ENCODE data around the gene SEPTIN5.
A peak's percentile ranks its signal among the peaks of the same experiment; 100 is the strongest.

SEPTIN5 gene

GRCh38 chr22:19755722-19756287 lies 41.5 kb downstream of the SEPTIN5 start:
- no peak for DNase-seq (ENCODE audit: extremely low read depth, low read depth)
- TF ChIP-seq CTCF (IDR thresholded peaks at IDR 0.05; ENCODE audit: low read depth, low read length) = no peak

DNA sequence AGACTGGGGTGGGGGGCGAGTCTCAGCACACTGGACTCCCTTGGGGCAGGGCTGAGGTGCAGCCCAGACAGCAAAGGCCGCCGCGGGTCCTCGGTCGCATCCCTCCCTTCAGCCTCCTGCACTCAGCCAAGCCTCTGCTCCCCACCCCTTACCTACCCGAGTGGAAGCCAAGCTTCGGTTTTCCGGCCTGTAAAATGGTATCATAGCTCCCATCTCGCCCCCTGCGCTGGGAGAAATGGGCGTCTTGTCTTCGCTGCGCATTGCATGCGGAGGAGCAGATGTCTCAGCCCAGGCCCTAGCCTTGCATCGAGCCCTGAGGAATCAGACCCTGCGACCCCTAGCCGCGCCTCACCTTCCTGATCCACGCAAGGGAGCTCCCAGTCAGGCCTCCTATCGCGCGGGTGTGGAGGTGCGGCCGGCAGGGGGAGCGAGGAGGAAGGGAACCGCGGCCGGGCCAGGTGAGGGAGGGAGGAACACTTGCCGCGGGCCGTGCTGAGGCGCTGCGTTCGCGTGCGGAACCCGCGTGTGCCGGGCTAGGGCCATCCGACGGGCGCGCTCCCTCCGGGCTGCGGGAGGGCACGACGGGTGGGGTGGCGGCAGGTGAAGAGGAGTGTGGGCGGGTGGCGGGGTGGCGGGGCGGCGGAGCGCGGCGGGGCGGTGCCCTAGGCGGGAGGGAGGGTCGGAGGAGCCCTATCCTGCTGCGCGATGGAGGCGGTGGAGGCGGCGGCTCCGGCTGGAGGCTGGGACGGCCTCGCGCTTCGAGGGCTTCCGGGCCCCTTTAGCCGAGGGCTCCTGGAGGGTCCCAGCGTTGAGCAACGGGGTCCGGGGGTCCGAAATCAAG lies 42.2 kb downstream of the SEPTIN5 start:
- TF ChIP-seq CTCF (IDR thresholded peaks at IDR 0.05; ENCODE audit: low read depth, low read length) = peak; percentile 40
- no peak for DNase-seq (ENCODE audit: extremely low read depth, low read depth)

DNA sequence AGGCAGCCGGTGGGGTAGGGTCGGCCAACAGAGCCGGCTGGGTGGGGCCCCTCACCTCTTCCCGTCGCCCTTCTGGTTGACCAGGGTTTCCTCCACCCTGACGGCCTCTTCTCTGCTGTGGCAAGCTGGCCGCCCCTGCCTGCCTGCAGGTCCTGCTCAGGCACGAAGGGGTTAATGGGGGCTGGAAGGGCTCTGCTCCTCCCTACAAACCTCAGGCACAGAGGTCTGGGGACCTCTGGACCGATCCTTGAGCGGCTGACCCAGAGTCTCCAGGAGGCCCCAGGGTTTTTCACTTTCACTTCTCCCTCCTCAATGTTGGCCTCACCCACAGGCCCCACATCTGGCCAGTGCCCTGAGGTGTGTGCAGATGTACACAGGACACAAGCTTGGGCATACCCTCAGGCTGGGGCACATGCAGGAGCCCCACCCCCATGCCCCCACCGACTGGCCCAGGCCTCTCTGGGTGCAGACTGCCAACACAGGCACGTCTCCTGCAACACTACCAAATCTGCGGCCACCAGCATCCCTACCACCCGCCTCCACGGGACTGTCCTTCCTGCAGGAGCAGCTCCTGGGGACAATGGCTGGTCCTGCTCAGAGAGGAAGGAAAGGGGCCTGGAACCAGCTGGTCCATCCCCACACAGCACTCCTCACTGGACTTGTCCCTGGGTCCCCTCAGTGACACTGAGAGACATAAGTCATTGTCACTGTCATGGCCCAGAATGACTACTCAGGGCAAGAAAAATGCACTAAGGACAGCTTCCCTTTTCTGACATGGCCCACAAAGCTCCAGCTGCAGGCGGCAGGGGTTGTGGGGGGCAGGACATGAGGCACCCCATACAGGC lies 43.1 kb downstream of the SEPTIN5 start:
- TF ChIP-seq CTCF (IDR thresholded peaks at IDR 0.05; ENCODE audit: low read depth, low read length) = no peak
- DNase-seq (ENCODE audit: extremely low read depth, low read depth) = no peak

DNA sequence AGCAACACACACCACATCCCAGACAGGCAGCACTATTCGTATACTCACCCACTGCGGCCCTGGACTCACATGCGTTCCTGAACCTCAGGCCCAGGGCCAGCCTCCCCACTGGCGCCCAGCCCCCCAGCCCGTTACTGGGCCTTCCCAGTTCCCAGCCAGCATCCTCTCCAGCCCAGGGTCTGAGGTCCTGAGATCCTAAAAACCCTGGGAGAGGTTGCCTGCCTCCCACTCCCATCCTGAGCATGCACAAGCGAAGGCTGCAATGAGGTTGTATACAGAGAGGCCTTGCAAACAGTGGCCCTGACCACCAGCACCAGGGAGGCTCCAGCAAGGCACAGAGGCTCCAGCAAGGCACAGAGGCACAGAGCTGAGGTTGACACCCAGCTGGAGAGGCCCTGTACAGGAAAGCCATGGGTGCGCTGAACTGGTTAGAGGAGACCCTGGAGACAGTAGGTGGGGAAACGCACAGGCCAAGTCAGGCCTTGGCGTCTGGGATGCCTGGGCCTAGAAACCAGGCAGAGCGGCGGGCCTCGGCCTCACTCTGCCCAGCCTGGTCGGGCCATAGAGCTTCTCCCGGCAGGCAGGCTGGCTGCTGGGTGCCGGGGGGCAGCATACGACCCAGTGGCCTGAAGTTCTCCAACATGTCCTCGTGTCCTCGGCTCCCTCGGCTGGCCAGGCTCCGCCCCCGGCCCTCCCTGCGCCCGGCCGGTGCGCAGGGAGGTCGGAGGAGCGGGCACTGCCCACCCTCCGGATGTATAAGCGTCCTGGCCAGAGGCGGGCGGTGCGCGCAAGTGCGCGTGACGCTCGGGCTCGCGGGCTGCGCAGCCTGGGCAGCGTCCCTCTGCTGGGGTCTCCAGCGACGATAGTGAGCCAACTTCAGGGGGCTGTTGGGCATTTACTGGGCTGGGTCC lies 43.9 kb downstream of the SEPTIN5 start:
- DNase-seq (ENCODE audit: extremely low read depth, low read depth) = no peak
- no peak for TF ChIP-seq CTCF (IDR thresholded peaks at IDR 0.05; ENCODE audit: low read depth, low read length)

- DNase-seq (ENCODE audit: extremely low read depth, low read depth) = no peak
- no peak for TF ChIP-seq CTCF (IDR thresholded peaks at IDR 0.05; ENCODE audit: low read depth, low read length)
Measured at GRCh38 chr22:19758896-19759426, 44.7 kb downstream of the SEPTIN5 start.

DNA sequence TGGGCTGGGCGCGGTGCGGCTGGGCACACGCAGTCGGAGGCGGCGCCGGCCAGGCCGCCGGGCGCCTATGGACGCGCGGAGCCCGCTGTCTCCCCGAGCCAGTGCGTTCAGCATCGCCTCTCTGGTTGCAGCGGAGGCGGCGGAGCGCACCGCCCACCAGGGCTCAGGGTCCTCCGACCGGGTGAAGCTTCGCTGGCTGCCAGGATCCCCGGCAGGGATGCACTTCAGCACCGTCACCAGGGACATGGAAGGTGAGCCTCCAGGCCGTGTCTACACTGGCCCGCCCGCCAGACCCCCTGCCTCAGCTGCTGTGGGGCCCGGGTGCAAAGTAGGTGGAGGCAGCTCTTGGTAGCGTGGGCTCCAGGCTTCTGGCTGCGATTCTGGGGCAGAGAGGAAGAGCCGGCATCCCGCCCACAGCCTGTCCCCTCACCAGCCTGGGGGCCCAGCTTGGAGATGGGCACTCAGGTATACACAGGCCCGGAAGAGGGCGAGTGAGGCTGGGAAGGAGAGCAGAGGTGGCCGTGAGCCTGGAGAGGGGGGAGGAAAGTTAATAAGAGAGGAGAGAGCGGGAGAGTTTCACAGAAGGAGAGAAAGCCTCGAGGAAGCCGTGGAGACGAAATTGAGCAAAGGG lies 45.2 kb downstream of the SEPTIN5 start:
- no peak for DNase-seq (ENCODE audit: extremely low read depth, low read depth)
- no peak for TF ChIP-seq CTCF (IDR thresholded peaks at IDR 0.05; ENCODE audit: low read depth, low read length)
